GM19395 (cell line): ENCODE results near the gene AQP12B.

Experiments used
- ATAC-seq: cut with Tn5 transposase; IDR thresholded peaks from one replicate; pipeline ENCODE4 v1.9.1; 2021; ENCODE audit warnings: mild to moderate bottlenecking, moderate library complexity; ENCODE audit not compliant: unreplicated experiment

Gene AQP12B

DNA sequence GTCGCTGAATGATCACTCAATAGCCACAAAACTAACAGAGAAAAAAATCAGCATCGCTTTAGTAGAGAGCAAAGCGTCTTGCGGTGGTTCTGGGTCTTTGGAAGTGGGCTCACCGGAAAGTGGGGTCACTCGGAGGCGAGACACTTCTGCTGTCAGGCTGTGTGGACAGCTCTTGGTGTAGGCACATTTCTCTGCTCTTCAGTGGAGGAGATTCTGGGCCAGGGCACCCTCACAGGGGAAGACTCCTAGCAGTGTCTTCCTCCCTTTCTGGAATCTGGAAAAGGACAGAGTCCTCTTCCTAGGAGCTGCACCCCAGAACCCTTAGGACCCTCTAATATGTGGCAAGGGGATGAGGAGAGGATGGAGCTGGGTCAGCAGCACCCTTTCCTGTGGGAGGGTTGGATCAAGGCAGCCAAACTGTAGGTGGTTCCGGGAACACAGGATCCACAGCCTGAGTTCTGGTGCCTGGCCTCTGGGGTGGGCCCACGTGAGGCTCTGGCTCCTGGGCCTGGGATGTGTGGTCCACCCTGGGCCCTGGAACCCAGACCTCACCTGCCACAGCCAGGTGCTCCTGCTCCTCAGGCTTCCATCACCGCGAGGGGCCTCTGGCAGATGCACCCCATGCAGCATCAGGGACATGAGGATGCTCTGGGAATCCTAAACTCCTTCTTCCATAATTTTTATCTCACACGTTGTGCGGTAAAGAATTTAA, 32.3 kb downstream of the AQP12B start:
- no peak for ATAC-seq

DNA sequence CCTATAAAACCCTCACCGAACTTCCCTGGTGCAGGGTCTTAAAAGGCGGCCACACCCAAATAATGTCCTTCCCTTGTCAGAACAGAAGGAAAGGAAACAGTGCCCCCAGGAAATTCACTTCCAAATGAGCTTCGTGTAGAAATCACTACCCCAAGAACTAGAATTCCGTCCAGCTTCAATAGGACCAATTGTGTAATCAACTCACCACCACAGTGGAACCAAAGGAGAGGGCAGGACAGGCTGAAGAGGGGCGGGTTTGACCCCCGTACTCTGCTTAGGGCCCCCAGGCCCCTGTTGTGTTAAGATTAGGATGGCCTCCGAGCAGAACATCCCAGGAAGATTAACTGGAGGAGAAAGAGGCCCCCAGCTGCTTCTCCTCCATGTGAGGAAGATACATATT, 33.4 kb downstream of the AQP12B start:
- no peak for ATAC-seq

DNA sequence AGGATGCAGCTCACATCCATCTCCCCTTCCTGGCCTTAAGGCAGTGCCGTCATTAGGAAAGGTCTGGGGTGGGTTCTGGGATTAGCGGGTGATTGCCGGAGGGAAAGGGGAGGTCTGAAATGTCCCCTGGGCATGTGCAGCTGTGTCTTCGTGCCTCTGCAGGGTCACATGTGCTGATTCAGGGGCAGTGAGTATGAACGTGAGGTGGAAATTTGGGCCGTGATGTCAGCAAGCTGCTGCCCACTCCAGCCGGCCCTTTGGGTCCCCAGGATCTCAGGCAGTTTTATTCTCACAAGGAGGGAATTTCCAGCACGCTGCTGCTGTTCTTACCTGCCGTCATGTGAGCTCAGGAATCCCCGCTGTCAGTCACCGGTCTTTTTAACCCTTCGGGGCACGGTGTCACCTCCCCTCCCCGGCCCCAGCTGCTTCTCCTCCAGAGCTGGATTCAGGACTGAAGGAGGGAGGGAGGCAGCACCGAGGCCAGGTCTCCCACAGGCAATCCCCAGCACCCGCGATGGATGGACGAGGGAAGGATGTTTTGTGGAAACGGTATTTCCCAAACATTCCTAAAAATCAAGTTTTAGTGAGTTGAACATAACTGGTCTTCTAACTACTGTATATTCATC, 33.9 kb downstream of the AQP12B start:
- ATAC-seq = no peak

DNA sequence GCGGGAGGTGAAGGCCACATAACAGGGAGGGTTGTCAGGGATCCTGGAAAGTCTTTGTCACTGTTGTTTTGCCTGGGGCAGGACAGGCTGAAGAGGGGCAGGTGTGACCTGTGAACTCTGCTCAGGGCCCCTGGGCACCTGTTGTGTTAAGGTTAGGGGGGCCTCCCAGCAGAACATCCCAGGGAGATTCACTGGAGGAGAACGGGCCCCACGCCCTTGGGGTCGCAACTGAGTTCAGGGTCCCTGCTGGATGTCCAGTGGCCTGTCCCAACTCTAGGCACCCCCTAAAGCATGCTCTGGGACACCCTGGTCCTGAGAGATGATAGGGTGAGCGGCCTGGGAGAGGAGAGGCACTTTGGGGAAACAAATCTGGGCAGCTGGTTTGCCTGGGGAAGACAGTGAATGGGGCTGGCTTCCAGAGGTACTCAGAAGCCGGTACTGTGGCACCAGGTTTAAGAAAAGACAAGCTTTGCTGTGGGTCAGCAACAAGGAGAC, 34.5 kb downstream of the AQP12B start:
- ATAC-seq = no peak

DNA sequence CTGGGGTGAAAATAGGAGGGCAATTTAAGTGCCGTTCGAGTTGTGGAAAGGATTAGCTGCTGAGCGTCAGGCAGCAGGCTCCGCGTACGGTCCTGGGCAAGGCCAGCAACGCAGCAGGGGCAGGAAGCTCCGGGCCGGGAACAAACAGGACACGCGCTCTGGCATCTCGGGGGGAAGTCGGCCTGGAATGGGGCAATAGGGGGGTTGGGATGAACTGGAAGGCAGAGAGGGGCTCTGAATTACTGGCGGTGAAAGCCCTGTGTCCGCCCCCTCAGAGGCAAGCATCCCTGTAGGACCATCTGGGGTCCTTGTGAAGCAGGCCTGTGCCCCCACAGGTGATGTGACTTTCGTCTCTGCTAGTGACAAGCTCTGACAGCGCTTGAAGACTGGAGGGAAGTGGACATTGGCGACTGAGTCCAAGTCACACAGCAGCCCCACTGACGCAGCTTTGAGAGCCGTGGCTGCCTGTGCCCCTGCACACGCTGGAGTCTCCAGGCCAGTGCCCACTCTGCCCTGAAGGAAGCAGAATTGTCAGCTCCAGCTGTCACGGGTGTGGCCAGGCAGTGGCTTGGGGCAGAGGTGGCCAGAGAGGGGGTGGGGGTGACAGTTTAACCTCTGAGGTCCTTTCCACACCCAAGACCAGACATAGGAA, 35.1 kb downstream of the AQP12B start:
- no peak for ATAC-seq

DNA sequence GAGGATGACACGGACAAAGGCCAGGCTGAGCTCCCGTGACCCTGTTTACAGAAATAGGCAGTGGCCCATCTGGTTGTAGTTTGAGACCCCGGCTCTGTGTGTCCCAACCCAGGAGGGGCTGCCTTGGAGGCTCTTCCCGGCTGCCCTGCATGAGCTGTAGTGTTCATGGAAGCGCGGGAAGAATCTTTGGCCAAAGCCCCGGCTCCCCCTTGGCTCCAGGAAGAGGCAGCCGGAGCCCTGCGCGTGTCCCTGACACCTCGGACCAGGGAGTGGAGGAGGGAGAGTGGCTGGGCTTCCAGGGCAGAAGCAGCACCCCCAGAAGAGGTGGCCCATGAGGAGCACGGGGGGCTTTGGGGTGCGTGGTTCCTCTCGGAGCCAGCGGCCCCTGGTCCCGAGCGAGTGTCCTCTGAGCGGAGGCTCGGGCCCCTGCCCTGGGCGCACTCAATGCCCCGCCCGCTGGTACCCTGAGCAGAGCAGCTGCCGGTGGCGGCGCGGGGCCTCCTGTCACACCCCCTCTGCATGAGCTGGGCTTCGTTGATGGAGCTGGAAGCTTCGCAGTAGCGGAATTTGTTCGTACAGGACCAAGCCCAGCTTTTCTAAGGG, 35.7 kb downstream of the AQP12B start:
- no peak for ATAC-seq

DNA sequence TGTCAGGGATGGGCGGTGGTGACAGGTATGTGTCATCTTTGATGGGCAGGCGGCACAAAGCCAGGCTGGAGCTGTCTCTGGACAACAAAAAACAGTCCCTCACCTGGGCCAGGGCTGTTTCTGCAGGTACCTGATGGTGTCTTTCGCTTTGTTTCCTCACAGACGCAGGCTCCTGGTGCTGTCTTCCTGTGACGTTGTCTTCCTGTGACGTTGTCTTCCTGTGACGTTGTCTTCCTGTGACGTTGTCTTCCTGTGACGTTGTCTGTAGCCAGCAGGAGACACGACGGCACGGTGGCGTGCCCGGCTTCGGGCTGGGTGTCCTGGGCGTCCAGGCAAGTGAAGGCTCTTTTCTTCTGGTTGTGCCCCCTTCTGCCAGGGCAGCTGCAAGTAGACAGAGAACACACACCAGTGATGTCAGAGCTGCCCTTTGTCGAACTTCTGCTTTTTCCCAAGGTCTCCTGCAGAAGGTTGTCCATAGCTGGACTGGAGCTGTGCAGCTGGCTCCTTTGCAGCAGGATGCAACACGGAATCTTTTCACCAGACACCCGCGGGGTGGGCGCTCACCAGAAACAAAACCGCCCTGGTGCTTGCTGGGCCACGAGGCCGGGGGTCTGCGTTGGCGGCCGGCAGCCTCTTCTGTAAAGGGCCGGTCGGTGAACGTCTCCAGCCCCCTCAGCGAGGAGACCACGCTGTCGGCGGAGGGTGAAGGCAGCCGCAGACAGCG, 36.3 kb downstream of the AQP12B start:
- ATAC-seq = no peak

DNA sequence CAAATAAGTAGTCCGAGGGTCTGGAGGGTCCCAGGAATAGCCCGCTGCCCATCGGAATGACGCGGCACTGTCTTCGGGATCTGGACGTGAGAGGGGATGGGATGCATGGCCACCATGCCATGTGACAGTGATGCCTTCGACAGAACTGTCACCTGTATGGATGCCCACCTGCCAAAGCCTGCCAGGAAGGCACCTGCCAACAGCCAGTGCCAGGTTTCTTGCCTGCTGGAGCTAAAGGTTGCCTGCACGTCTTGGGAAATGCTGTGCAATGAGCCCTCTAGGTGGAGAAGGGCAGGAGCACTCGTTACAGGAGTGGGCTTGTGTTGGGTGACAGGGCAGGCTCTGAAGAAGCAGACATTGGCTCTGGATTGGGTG, 36.9 kb downstream of the AQP12B start:
- no peak for ATAC-seq

DNA sequence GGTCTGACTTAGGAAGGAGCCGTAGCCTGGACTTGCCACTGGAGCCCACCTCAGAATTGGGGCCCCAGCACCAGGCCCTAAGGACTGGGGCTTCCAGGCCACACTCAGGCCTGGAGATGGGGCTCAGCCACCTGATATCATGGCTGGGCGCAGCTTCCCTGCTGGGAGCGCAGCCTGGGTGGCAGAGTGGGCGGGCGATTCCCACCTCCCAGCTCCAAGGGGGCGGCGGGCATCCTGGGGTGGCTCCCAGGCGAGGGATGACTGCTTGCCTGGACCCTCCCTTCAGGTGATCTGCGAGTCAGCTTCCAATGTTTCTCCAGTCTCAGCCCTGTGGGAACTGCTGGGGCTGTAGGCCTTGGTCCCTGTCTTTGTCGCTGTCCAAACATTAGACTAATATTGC, 37.3 kb downstream of the AQP12B start:
- no peak for ATAC-seq

DNA sequence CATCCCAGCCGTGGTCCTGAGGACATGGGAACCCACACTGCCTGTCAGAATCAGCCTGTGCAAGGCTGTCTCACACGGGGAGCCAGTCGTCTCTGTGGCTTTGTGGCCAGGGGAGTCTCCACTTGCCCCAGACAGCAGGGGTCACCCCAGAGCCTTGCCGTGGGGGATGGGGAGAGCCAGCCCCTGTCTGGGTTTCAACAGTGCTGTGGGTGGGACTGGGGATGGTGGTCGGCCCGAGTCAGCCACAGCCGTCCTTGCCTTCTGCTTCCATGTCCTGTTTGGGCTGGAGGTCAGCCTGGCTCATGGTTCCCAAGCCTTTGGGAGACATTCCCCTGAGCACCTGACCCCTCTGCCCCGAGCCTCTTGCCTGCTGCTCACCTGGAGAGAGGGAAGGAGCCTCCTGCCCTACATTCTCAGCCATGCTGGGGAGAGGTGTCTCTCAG, 37.8 kb downstream of the AQP12B start:
- ATAC-seq = no peak

DNA sequence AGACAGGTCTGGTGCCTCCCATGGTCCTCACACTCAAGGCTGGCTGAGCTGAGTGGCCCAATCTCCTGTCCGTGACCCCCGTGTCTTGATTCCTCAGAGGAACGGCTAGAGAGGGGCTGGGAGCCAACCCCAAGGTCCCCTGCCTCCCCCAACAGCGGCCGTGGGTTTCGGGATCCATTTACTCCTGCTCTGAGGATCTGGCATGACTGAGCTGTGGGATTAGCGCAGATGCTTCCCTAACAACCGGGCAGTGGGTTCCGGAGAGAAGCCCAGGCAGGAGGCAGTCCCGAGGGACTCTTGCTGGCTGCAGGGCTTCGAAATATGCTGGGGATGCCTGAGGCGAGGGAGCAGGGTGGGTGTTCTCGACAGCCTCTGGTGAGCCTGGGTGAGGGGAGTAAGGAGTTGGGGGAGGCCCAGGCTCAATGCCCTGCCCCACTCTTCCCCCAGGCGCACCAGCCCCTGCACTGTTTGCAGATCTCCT, 38.5 kb downstream of the AQP12B start:
- no peak for ATAC-seq

DNA sequence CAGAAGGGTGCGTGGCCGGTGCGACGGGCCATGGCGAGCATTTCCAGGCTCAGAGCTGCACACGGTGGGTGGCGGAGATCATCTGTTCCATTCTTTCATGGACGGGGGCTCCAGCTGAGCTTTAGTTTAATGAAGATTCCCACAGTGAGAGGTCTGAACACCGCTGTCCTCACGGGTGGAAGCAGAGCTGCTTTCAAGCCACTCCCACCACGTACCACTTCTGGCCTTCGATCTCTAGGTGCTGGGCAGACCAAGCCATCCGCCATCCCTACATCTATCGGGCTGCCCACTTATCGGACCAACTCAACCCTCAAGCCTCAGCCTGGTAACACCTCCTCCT, 38.9 kb downstream of the AQP12B start:
- no peak for ATAC-seq

DNA sequence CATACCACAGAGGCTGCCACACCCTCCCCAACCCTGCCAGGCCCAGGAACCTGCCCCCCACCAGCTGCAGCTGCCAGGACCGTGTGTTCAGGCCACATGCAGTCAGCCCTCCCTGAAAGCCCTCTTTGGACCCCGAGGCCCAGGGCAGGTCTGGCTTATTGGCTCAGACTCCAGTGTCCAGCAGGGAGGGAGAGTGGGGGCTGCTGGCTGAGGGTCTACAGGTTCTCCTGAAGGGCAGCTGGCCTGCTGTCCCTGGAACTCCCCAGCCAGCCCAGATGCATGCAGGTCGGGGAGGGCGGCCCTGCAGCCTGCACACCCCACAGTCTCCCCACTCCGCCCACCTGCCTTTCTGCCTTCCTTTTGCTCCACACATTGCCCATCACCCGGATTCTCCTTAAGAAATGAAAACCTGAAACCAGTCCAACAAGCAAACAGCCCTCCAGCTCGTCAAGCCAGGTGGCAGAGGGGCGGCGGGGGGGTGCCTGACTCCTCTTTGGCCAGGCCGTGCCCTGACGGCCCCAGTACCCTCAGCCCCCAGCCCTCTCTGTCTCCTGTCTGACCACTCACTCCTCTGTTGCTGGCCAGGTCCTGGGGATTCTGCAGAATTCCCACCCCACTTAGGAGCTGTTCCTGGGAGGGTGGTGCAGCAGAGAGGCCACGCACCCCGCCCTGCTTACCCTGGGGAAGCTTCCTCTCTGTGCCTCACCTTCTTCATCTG, 39.4 kb downstream of the AQP12B start:
- ATAC-seq = no peak

DNA sequence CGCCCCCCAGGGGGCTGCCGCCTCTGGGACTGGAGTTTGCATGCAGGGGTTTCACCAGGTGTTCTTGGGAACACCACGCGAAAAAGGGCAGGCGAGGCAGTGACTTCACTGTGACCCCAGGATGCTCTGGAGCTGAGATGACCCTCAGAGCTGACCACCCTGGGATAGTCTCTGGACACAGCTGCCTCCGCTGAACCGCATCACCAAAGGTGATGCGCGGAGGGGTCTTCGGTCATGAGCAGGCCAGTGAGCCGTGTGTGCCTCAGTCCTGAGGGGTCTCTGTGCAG, 39.9 kb downstream of the AQP12B start:
- no peak for ATAC-seq

DNA sequence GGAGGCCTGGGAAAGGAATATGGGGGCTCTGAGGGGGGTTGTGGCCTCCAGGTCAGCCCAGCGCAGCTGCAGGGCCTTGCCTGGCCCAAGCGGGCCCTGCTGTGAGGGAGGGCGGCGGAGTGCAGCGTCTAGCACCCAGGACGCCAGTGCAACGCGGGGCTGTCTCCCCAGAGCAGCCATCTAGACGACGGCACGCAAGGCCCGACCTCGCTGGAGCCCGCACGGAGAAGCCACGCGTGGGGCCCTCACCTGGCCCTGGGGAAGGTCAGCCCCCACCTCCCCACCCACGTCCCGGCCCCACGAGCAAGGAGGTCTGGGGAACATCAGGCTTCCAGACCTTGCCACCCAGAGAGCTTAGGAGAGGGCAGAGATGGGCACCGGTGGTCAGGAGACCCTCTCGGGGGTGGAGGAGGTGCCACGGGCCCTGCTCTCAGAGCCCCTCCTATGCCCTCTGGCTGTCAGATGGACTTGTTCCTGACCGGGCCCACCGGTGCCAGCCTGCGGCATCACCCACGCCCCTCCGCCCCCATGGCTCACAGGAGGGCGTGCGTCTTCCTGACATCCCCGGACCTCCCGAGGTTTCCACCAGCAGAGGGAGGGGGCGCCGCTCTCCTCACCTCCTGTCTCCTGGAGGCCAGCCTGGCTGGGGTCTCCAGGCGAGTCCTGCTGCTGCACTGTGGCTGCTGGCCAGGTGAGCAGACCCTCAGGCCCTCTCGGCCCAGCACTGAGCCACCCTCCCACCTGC, 40.5 kb downstream of the AQP12B start:
- ATAC-seq = no peak

DNA sequence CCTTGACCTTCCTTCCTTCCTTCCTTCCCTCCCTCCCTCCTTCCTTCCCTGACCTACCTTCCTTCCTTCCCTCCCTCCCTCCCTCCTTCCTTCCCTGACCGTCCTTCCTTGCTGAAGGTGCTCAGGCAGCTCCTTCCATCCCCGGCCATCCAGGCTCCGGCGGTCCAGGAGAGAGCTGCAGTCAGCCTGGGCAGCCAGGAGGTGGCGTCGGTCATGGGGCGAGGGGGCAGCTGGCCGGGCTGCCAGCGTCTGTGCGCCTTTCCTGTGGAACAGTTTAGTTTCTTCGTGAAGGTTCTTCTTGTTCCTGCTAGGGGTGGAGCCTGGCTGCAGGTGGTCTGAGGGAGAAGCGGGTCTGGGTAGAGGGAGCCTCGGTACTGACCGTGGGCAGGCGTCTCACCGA, 41.7 kb downstream of the AQP12B start:
- no peak for ATAC-seq

DNA sequence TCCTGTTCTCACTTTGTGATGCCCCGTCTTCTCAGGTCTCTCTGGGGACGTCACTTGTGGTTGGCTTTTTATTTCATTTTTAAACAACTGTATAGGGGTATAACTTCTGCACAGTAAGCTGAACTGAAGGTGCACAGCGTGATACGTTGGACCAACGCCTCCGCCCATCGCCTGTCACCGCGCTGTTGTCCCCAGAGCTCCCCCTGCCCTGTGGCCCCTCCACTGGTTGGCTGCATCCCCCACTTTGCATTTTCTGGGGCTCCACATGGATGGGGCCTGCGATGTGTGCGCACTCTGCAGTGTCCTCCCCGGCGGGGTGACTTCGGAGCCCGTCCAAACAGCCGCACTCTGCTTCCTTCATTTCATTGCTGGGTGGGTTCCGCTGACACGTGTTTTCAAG, 43.1 kb downstream of the AQP12B start:
- ATAC-seq = no peak

DNA sequence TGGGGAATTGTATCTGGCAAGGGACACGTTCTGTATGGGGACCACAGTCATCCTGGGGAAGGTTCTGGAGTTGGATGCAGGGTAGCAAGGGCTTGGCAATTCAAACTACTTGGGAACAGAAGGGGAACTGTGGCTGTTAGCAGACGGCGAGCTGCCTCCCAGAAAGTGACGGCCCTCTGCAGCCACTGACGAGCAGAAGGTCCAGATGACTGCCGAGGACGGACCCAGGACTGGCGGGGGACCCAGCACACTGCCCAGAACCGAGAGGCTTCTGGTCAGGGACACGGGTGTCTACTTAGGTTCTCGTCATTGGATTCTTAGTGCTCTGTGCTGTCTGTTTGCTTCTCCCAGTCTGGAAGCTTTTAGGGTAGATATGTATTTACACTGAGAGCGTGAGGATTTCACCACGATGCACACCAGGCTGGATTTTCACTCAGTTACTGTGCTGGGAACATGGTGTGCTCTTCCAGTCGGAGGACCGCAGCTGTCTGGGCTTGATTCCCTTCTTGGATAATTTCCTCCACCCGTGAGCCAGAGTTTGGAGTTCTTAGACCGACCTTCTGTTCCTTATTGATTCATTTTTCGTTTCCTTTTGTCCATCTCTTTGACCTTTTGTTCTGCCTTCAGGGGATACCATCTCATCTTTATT, 44.0 kb downstream of the AQP12B start:
- ATAC-seq = no peak

DNA sequence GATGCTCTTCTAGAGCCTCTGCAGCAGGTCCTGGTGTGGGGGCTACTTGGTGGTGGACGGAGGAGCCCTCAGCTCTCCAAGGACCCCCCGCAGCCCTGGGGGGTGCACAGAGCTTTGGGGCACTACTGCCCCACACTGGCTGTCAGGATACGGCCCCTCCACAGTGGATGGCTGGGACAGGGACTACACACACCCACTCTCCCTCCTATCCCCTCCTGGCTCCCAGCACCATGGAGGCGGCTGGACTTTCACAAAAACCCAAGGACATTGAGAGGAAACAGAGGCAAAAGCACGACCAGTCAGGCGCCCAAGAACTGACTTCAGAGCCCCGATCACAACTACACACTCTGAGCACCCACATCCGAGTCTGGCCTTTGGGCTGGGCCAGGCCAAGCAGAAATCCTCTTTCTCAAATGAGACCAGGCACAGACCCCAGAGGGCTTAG, 44.8 kb downstream of the AQP12B start:
- no peak for ATAC-seq
